Ovary (tissue), 3 donors: ENCODE results near the gene MYL12A.

Experiments
- POLR2A ChIP-seq: fragments of 450-650 bp; IDR thresholded peaks from one replicate; pipeline ENCODE4 v1.6.1; 2017; ENCODE audit warnings: antibody characterized with exemption, mild to moderate bottlenecking, moderate library complexity
- TF ChIP-seq, protein P1 (sequence below), 3 donors: fragments of 450-650 bp in 2 of 3; fragments of 200-600 bp in 1 of 3; IDR thresholded peaks; one replicate each; pipeline versions ENCODE4 v1.5.1 to v1.8.0; 2016 to 2022; ENCODE audit warnings: antibody characterized with exemption in 3 of 3, mild to moderate bottlenecking in 1 of 3
- donor health status: DM: no; HTN: no; CAD: no.

DNA sequence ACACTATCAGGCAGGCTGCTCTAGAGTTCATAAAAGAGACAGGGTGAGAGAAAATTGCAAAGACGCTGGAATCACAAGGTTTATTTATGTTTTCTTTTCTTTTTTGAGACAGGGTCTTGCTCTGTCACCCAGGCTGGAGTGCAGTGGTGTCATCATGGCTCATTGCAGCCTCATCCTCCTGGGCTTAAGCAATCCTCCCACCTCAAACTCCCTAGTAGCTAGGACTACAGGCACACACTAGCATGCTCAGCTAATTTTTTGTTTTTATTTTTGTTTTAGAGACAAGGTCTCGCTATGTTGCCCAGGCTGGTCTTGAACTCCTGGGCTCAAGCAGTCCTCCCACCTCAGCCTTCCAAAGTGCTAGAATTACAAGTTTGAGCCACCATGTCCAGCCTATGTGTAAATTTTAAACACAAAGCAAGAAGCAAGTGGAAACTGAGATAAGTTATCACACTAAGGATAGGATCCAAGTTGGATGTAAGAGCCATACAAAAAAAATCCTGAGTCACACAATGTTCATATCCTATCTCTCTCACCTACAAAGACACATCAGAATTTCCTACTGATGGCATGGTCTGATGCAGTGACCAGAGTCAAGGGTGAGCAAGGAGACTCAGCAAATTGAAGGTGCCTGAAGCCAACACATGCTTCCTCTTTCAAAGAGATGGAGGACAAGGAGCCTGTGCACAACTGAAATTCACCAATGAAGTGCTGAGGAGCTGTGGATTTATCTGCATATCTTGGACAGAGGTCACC lies 45.8 kb downstream of the MYL12A start:
- TF ChIP-seq, protein P1, sequence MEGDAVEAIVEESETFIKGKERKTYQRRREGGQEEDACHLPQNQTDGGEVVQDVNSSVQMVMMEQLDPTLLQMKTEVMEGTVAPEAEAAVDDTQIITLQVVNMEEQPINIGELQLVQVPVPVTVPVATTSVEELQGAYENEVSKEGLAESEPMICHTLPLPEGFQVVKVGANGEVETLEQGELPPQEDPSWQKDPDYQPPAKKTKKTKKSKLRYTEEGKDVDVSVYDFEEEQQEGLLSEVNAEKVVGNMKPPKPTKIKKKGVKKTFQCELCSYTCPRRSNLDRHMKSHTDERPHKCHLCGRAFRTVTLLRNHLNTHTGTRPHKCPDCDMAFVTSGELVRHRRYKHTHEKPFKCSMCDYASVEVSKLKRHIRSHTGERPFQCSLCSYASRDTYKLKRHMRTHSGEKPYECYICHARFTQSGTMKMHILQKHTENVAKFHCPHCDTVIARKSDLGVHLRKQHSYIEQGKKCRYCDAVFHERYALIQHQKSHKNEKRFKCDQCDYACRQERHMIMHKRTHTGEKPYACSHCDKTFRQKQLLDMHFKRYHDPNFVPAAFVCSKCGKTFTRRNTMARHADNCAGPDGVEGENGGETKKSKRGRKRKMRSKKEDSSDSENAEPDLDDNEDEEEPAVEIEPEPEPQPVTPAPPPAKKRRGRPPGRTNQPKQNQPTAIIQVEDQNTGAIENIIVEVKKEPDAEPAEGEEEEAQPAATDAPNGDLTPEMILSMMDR (IDR thresholded peaks at IDR 0.05): no peak
- no peak for TF ChIP-seq POLR2A
